GM21515 (cell line): ENCODE measurements around the gene TEX9.
"Not testable (repeated sequence)": the region's sequence is repeated elsewhere in the genome, so short reads cannot be mapped to it uniquely, and the experiment has no call there.

ENCODE experiments used
- ATAC-seq: cut with Tn5 transposase; IDR thresholded peaks from one replicate; pipeline ENCODE4 v1.9.1; 2021; ENCODE audit not compliant: unreplicated experiment

Gene TEX9

GRCh38 chr15:56365075-56365711 is at the start of gene TEX9:
Gene TEX9 (plus strand): TSS chr15:56365426. CDS start chr15:56365451, 25 bp downstream.
- ATAC-seq = peak; percentile 90

DNA sequence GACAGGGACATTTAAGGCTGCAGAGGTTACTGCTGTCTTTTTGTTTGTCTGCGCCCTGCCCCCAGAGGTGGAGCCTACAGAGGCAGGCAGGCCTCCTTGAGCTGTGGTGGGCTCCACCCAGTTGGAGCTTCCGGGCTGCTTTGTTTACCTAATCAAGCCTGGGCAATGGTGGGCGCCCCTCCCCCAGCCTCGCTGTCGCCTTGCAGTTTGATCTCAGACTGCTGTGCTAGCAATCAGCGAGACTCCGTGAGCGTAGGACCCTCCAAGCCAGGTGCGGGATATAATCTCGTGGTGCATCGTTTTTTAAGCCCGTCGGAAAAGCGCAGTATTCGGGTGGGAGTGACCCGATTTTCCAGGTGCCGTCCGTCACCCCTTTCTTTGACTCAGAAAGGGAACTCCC is 48.7 kb upstream of the TEX9 start:
- ATAC-seq = not testable (repeated sequence)

DNA sequence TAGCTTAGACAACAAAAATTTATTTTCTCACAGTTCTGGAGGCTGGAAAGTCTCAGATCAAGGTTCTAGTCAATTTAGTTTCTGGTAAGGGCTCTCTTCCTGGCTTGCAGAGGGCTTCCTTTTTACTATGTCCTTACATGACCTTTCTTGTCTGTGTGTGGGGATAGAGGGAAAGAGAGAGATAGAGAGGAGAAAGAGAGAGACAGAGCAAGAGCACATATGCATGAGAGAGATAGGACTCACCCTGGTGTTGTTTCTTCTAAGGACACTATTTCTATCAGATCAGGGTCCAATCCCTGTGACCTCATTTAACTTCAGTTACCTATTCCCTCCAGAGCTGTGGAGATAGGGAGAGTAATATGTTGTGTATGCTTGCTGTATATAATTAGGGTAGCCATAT is 44.9 kb upstream of the TEX9 start:
- ATAC-seq = no peak

DNA sequence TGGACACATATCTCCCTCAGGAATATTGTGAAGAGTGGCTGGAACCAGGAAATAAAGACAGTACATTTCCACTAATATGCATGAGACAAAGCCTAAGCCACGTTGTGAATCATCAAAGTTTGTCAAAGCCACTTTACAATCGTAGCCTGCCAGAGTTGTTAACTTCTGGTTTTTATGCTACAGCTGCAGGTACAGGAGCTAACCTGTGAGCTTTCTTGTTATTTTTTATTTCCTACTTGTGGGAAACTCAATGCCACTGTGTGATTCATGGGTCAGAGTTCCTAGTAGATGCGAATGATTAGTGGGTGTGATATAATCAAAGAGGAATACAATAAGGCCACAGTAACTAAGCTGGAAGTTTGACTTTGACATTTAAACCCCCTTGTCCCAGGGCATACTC is 44.4 kb upstream of the TEX9 start:
- ATAC-seq = no peak

GRCh38 chr15:56322444-56322843 is 42.8 kb upstream of the TEX9 start:
- ATAC-seq = no peak

DNA sequence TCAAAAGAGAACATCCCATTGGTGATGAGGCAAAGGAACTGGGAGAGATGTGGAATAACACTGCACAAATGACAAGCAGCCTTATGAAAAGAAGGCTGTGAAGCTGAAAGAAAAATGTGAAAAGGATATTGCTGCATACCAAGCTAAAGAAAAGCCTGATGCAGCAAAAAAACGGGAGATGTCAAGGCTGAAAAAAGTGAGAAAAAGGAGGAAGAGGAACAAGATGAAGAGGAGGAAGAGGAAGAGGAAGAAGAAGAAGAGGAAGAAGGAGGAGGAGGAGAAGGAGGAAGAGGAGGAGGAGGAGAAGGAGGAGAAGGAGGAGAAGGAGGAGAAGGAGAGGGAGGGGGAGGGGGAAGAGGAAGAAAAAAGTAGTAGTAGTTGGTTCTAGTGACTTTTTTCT is 41.8 kb upstream of the TEX9 start:
- ATAC-seq = no peak

DNA sequence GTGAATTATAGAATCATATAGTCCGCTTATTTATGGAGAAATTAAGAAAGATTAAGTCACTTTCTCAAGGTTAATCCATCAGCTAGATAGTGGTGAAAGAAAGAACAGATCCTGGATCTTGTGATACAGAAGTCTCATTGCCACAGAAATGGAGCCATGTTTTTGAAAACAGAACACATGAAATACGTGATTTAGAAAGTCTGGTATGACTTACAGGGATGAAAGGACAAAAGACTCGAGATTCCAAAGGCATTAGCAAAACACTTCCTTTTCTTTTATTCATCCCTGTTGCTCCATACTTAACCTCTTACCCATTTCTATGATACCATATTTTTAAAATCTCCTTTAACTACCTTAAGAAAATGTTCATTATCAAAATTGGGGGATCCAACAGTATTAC is 40.0 kb upstream of the TEX9 start:
- no peak for ATAC-seq

GRCh38 chr15:56327721-56328502 is 37.3 kb upstream of the TEX9 start:
- ATAC-seq = no peak

DNA sequence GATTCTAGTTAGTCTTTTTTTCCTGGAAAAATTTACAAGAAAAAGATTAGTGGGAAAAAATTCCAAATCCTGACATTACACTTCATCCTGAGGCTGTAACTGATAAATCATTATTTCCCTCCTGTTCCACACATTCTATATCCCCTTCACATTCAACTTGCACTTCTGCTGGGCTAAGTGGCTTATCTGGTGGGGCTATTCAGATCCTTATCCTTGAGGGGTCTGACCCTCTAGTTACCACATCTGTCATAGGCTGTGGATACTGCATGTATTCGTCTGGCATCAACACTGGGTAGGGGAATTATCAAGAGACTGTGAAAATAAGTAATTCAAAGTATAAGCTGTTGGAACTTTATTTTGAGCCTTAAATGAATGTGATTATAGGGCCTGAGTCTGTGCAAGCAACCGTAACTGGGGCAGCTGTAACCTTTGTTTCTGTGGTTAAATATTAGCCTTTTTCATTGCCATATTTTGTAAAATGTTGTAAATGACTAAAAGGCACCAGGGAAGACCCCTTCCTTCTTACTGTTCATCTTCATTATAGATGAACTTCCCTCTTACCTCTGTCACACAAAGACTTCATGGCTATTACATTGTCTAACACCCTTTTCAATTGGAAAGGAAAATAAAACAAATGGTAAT is 28.0 kb upstream of the TEX9 start:
- no peak for ATAC-seq

DNA sequence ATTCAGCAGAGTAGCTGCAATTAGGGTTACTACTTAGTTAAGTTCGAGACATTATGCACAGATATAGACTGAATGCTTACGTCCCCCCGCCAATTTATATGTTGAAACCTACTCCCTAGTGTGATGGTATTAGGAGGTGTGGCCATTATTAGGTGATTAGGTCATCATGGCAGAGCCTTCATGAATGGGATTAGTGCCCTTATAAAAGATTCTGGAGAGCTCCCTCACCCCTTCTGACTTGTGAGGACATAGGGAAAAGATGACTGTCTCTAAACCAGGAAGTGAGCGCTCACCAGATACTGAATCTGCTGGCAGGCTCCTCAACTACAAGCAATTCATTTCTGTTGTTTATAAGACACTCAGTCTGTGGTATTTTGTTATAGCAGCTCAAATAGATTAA is 25.6 kb upstream of the TEX9 start:
- ATAC-seq = no peak

DNA sequence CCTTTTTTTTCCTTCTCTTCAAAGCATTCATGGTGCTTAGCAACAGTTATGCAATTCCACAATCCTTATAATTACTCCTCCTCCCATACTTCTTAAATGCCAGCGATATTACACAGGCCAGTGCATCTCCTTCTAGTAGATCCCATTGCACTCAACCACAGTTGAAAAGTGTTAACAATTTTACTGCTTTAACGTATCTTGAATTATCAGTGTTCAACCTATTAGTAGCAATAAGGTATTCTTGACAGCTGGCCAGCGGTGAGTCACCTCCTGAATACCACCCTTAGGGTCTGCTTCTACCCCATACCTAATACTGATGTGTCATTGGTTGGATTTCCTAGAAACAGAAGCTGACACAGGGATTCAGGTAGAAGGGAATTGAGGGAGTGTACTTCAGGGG is 24.0 kb upstream of the TEX9 start:
- no peak for ATAC-seq

DNA sequence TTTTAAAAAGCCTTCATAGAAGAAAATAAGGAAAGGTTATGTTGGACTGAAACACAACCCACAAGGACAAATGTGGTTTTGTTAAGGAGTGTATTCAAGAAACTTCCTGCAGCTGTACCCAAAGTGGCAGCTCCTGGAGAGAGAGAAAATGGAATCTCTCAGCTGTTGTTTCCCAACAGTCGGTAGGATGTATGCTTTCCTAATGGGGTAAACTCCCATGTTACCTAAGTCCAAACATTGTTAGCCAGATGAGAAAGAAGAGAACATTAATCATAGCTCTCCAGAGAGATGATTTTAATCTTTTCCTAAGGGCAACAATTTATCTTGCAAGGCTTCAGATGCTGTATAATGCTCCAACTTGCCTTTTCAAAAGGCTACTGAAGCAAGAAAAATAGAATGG is 22.6 kb upstream of the TEX9 start:
- no peak for ATAC-seq

- no peak for ATAC-seq
Measured at GRCh38 chr15:56343879-56344278, 21.3 kb upstream of the TEX9 start.

DNA sequence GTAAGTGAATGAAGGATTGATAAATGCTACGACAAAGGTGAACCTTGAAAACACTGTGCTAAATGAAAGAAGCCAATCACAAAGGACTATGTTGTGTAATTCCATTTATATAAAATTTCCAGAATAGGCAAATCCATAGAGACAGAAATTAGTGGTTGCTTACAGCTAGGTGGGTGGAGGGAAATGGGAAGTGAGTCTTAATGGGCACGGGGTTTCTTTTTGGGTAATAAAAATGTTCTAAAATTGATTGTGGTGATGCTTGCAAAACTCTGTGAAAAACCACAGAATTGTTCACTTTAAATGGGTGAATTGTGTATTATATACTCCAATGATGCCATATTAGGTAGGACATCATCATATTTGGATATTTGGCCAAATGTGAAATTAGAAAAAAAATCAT is 20.9 kb upstream of the TEX9 start:
- no peak for ATAC-seq

DNA sequence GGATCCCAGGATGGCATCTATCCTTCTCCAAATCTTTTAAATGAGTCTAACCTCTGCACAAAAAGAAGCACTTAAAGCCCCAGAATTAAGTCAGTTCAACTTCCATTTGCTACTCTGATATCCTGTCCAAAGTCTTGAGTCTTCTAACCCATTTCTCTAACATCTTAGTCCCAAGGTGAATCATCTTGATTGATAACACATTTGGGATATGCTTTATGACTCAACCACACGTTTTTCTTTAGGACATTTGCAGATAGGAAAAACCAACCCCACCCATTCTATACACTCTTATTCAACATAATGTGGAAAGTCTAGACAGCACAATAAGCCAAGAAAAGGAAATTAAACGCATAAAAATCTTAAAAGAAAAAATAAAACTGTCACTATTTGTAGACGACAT is 18.8 kb upstream of the TEX9 start:
- ATAC-seq = no peak

GRCh38 chr15:56349554-56349953 is 15.7 kb upstream of the TEX9 start:
- no peak for ATAC-seq

DNA sequence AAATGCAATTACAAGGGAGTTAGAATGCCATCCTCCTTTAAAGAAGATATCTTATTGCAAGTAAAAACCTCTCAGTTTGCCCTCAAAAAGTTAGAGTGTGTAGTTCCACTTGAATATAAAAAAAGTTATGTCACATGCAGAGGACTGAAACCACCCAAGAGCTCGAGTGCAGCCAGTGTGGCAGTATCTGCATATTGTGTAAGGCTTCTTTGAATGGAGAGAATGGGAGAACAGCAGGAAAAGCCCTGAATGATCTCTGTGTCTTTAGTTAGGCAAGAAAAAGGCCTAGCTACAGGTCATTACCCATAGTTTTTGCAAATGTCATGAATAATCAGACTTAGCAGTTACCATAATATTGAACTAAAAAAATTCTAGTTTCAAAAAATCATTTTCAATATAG is 13.9 kb upstream of the TEX9 start:
- ATAC-seq = no peak

DNA sequence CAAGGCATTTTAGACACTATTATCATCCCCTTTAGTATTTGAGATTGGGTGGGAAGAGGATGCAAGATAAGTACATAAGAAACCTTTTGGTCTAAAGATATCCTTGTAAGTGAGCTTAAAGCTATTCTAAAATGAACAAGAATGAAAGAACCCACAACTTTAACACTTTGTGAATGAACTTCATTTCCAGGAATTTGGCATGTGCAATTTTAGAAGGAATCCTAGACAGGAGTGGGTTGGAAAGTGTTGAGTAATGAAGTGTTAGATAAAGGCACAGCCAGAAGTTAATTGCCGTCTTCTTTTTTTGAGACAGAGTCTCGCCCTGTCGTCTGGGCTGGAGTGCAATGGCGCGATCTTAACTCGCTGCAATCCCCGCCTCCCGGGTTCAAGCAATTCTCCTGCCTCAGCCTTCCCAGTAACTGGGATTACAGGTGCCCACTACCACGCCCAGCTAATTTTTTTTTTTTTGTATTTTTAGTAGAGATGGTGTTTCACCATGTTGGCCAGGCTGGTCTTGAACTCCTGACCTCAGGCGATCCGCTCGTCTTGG is 13.2 kb upstream of the TEX9 start:
- no peak for ATAC-seq

GRCh38 chr15:56353119-56353518 is 12.1 kb upstream of the TEX9 start:
- no peak for ATAC-seq

DNA sequence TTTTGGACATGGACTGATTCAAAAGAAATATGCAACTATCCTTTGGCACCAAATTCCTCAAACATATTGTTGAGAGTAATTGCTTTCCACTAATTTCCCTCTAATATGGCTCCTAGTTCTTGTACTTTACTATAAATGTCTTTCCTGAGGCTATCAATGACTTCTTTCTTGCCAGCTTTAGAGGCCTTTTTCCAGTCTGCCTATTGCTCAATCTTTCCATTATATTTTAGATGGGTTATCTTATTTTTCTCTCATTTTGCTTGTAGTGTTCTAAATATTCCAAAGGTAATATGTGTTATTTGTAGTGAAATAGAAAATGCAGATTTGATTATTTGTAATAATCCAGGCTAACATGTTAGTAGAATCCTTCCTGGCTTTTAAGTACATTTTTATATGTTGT is 11.5 kb upstream of the TEX9 start:
- no peak for ATAC-seq

DNA sequence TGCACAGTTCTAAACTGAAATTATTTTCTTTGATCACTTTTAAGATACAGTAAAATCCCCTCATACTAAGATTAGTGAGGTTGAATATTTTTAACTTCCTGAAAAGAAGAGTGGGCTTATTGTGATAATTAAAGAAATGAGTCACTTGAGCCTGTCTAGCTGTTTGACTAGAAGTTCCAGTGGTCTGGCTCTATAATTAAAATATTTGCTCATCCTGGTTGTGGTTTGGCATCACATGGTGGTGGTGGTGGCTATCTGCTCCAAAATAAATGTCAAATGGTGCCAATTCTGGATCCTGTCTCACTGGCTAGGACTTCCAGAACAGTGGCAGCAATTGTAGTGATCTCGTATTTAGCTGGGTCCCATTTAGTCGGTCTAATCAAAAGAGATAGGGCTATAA is 8.6 kb upstream of the TEX9 start:
- ATAC-seq = no peak

- no peak for ATAC-seq
Measured at GRCh38 chr15:56358604-56359003, 6.6 kb upstream of the TEX9 start.
